Activated T-cell treated with anti-CD3 and anti-CD28 coated beads for 4 hours (primary cell): ENCODE results near the gene STK4.

Experiments used
- DNase-seq: peaks from one replicate; pipeline ENCODE4 v3.0.0-alpha.2; 2020

The STK4 gene

DNA sequence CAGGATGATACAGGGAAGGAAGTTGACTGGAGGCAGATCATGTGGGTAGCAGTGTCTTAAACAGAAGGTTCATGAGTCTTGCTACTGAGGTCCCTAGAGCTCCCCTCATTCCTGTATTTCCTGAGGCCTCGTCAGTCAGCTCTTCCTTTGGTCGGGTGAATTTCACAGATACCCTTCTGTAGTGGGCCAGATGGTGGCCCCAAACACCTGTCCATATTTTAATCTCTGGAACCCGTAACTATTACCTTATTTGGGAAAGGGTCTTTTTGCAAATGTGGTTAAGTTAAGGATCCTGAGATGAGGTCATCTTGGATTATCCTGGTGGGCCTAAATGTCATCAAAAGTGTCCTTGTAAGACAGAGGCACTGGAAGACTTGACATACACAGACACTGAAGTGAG is 125.1 kb downstream of the STK4 start:
- DNase-seq: no peak

DNA sequence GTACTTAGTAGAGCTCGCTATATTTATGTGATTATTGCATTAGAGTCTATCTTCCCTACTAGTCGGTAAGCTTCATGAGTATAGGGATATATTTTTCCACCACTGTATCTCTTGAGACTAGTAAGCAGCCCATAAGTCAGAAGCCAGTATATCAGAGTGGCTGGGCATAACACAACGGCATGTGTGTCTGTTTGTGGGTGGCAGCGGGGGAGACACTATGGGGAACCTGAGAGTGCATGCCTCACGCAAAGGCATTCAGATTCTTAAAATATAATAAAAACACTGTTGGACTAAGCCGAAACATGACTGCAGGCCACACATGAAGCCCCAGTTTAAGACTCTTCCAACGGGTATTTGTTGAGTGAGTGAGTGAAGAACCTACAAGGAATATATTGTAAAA is 126.6 kb downstream of the STK4 start:
- no peak for DNase-seq

DNA sequence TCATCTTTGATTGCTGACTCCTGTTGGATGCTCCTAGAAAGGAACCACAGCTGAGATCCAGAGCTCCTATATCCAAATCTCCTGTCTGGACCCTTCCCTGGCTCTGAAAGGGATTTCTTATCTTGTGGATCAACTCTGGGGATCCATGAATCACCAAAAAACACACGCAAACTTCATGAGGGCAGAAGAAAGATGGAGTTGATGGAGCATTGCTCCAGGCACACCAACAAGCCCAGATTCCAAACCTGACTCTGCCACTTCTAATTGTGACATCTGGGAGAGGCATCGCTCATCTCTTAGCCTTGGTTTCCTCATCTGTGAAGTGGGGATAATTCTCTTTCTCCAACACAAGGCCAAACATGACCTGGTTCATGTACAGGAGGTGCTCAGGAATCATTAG is 127.9 kb downstream of the STK4 start:
- DNase-seq: no peak

DNA sequence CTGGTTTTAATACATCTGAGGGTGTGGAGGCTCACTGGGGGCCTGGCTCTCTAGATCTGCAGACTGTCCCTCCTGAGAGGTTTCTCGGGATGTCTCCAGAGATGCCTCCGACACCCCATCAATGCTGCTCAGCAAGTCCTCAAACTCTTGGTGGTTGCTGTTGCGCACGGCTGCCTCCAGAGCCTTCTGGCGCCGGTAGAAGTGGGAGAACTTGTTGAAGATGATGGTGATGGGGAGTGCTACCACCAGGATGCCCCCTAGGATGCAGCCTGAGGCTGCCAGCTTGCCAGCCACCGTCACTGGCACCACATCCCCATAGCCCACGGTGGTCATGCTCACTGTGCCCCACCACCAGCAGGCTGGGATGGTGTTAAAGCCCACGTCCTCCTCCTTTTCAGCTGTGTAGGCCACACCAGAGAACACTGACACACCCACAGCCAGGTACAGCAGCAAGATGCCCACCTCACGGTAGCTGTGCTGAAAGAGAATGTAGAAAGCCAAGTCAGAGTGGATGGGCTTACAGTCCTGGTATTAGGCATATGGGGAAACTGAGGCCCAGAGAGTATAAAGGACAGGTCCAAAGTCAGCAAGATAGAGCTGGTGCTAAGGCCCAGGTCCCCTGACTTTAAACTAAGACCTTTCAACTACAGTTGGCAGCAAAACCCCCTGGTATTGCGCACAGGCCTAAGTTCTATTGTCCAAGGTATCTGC is 128.7 kb downstream of the STK4 start:
- no peak for DNase-seq

DNA sequence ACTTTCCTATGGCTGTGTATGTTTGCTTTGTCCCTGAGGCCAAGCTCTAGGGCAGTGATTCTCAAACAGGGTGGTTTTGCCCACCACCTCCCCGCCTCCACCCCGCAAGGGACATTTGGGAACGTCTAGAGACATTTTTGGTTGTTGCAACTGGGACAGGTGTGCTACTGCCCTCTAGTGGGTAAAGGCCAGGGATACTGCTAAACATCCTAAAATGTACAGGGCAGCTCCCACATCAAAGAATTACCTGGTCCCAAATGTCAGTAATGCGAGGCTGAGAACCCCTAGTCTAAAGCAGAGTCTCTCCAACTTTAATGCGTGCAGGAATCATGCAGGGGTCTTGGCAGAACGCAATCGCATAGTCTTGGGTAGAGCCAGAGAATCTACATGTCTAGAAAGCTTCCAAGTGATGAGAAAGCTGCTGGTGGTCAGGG is 129.5 kb downstream of the STK4 start:
- peak; percentile 50 for DNase-seq

DNA sequence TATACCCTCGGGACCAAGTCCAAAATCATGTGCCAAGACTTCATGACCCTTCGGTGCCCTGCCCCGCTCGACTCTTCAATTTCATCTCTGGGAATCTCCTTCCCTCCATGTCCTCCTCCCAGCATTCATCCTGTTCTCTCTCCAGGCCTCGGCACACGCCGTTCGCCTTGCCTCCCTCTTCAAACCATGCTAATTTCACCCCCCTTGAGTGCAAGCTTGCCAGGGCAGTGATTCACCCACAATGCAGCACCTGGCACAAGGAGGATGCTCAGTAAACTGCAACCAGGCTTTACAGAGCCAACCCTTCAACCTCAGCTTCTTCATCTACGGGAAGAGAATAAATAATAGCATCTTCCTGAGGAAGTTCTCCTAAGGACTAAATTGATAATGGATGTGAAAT is 130.5 kb downstream of the STK4 start:
- DNase-seq: no peak

DNA sequence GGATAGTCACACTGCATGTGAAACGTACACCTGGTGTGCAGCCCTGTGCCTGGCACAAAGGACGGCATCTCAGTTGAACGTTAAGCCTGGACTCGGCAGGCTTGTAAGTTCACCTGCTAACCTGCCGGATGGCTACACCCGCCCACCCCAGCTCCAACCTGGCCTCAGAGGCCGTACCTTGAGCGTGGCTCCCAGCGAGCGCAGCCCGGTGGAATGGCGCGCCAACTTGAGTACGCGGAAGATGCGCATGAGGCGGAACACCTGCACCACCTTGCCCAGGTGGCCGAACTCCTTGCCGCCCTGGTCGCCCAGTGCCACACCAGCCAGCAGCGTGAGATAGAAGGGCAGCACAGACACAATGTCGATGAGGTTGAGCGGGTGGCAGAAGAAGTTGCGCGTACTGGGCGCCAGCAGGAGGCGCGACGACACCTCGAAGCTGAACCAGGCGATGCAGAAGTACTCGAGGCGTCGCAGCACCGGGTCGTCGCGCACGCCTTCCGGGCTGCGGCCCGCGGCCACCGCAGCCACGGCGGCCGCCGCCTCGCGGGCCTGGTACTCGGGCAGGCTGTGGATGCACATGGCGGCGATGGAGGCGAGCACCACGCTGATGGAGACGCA is 131.3 kb downstream of the STK4 start:
- DNase-seq: no peak

DNA sequence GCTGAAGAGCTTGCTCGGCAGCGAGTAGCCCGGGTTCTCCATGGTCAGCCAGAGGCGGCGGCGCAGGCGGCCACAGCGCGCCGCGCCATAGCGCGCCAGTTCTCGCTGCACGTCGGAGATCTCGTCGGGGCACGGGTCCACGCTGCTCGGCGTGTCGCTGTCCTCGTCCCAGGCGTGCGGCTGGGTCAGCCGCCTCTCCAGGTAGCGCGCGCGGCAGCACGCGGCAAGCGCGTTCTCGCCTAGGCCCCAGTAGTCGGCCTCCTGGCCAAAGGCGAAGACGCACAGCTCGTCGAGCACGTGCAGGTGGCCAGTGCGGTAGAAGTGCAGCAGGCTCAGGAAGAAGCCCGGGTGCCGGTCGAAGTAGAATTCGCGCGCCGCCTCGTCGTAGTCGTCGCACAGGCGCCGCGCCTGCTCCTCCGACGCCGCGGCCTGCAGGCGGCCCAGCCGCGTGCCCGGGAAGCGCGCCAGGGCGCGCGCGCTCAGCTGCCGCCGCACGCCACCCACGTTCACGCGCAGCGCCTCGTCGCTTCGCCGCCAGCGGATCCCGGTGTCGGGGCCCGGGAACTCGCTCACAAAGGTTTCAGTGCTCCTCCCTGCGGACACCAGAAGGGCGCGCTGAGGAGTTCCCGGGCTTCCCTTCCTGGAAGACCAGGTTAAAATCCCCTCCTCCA is 131.9 kb downstream of the STK4 start:
- no peak for DNase-seq

DNA sequence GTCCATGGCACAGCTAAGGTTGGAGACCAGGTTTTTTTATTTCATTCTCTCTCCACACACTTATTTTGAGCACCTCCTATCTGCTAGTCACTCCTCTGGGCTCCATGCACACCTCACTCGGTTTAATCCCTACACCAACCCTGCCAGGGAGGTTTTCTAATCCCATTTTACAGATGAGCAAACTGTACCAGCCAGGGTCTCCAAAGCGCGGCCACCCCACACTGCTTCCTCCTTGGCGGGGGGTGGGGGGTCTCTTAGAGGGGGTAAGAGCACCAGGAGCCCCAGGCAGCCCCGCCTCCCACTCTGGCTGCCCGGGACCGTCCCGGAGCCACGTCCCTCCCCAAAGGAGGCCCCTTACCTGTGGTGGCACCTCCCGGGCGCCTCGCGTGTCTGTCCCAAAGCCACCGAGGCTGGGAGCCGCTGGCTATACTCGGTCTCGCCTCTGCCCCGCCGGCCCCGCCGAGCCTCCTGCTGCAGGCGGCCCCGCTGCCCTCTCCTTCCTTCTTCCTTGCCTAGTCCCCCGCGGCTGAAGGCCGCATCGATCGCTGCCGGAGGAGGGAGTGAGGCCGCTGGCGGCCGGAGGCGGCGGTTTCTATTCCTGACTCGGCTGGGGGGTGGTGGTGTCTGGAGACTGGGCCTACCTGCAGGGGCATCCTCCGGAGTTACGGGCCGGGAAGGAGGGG is 134.4 kb downstream of the STK4 start, which contains the start of gene KCNS1:
KCNS1 (minus strand) TSS at position 565 of the 683 bp plus-strand sequence. CDS start 1,891 bp downstream, outside the sequence.
- no peak for DNase-seq

DNA sequence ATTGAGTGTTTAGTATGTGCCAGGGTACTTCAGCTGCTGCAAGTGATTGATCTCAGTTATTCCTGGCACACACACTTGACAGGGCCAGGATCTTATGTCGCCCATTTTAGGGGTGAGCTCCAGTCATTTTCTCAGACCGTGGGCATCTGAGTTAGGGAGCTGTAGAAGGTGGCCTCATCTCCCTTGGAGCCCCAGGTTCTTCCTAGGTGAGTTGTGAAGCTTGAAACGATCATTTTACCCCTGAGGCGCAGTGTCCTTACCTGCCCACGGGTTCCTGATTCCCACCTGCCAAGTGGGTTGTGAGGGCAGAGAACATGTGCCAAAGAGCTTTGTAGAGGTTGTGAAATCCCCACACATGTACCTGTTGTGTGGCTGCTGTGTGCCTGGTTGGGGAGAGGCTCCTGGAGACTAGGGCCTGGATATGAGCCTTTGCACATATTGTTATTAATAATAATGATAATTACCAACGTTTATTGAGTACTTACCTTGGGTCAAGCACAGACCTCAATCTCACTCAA is 135.1 kb downstream of the STK4 start:
- no peak for DNase-seq

DNA sequence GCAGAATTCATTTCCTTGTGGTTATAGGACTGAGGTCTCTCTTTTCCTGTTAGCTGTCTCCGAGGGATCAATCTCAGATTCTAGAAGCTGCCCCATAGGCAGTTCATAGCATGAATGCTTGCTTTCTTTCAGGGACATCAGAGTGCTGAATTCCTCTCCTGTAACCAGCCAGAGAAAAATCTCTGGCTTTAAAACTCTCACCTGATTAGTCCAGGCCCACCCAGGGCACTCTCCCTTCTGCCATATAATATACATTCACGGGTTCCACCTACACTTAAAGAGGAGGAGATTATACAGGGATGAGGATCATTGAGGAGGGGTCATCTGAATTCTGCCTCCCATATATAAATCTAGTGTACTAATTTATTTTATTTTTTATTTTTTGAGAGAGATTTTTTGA is 136.8 kb downstream of the STK4 start:
- DNase-seq: no peak

DNA sequence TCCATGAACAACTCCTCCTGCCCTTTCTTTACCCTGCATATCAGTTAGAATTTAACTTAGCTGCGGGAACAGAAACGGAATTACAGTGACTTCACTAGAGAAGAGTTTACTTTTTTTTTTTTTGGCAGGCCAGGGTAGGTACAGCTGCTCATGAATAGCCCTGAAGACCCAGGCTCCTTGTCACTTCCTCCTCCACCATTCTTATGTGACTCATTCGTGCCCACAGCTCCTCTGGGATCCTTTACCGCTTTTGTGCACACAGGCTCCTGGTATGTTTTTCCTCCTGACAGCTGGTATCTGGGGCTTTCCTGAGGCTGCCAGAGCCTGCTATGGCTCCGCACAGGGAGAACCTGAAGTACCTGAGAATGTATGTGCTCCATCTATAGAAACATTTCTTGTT is 138.5 kb downstream of the STK4 start:
- DNase-seq: no peak

DNA sequence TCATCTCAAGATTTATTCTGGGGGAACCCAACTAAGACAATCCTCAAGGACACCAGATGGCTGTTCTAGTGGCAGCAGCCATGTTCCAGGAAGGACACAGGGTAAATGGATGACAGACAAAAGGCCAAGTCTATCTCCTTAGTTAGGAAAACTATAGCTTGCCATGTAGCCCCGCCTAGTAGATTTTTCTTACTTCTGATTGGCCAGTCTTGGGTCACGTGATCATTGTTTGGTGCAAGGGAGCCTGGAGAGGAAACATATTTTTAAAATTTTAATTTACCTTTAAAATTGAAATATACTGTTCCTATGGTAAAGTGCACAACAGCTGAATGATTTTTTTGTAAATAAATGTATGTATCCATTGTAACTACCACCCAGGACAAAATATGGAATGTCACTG is 139.0 kb downstream of the STK4 start:
- no peak for DNase-seq

DNA sequence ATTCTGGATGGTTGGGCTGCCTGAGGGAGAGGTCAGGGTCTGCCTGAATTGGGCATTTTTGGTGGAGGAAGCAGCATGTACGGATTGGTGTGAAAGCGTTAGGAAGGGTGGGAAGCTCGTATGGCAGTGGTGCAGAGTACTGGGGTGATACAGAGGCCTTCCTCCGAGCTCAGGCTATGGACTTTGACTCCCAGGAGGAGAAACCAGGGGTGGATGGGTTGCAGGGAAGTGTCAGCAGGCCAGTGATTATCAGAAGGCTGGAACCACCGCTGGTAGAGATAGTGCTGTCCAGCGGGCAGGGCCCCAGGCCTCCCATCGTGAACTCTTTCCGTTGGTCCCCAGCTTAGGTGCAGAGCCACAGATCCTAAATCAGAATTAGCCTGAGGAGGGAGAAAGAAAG is 143.3 kb downstream of the STK4 start:
- DNase-seq: no peak

DNA sequence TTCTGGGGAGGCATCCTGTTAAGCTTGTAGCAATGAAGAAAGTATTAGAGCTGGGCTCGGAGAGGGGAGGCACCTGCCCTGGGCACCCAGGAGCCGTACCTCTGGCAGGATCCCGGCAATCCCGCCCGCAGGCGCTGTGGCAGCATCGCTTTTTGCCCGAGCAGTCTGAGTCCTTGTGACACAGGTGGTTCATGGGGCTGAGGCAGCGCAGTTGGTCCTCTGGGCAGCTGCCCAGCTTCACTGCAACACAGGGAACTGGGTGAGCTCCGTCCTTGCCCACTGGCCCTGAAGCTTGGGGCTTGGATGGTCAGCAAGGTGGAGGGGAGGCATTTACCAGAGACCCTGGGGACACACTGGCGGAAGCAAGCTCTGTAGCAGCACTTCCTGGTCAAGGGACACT is 144.0 kb downstream of the STK4 start:
- no peak for DNase-seq

DNA sequence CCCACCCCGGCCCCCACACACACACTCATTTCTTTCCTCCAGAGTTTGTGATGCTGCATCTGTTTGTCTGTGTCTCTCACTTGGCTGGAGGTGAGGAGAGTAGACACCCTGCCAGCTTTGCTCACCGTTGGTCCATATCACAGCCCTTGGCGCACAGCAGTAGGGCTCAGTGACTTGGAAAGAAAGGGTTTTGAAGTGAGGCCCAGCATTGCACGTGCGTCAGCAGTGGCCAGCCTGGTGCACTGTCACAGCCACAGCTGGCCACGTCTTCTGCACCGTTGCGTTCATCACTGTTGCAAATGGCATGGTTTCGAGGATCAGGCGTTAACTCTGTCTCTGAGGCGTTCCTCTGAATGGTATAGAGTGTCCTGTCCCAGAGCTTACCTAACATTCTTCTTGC is 145.0 kb downstream of the STK4 start:
- DNase-seq: no peak

DNA sequence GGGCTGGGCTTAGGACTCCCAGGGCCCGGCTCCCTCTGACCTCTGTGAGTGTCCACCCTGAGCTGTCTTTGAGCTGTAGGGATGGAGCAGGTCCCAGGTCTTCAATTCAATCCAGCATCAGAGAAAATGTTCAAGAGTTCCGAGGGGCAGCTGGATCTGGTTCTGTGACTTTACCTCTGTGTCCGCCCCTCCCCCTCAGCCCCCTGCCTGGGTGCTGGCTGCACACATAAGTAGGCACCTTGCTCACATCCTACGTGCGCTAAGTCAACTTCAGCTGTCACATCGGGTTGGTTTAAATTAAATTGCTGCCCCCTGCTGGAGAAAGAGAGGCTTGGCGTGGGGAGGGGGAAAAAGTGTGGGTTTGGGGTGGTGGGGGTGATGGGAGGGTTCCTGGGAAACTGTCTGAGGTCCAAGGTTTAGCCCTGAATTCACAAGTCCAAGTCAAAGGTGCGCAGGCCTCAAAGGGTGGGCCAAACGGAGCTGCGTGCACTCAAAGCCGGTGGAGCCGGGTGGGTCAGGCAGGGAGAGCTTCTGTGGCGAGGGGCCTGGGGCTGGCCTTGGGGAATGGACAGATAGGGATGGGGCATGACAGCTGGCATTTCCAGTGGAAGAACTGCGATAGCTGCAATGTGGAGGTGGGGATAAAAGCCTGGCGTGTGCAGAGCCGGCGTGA is 145.6 kb downstream of the STK4 start:
- no peak for DNase-seq

DNA sequence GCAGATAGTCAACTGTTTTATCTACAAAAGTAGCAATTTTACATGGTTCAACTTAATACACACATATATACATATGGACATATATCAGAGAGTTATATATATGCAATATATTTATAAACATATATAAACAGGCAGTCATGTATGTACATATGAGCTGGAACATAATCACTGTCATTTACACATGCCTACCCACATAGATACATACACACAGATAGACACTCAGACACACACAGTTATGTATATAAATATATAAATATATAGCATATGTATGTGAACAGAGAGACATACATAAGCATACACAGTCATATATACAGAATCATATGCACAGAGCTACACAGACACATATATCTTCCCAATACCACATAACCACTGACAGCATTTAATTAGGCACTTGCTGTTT is 146.4 kb downstream of the STK4 start:
- DNase-seq: no peak

DNA sequence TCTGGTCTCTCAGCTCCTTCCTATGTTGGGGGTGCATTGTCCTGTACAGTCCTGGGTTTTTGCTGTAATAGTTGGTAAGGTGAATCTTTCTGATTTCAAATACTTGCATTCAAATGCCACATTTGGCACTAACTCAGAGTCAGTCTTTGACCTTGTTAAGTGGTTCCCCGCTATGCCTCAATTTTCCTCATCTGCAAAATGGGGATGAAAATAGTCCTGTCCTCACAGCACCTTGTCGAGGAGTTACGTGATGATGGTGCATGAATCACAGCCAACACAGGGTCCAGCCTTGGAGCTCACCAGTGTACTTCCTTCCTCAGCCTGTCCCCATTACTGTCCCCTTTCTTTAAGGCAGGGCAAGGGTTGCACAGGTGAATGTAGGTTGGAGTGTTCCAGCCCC is 147.6 kb downstream of the STK4 start:
- DNase-seq: no peak

DNA sequence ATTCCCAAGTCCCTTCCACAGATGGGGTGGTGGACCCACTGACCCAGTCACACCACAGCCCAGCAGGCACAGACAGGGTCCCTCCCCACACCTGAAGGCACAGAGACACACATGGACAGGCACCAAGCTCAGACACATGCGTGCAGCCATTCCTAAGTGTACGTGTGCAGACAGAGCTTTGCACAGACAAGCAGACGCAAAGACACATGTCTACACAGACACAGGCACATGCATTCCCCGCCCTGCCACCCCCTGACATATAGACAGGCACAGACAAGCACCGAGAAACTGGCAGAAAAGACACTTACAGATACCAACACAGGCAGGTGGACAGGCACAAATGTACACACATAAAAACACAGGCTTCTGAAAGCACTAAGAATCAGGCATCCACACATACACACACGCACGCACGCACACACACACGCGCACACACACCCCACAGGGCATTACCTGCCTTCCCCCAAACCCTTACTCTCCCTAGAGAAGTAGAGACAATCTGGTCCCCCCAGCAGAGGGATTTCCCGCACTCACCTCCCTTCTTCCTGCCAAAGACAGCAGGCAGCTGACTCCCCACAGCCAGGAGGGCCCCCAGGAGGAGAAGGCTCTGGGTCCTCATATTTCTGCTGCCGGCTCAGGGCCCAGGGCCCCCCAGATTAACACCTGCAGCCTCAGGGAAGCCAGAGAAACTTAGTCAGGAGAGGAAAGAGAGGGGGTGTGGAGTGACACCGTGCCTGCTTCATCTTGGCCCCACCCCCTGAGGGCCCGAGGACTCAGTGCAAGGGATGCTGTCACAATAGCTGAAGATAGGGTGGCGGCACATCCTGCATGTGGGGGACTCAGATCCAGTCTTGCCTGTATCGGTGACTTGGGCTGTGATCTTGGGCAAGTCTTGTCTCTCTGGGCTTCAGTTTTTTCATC is 148.4 kb downstream of the STK4 start, which contains the start of gene WFDC5:
WFDC5 (minus strand) TSS at position 710 of the 921 bp plus-strand sequence; CDS start at position 619, 91 bp downstream.
- no peak for DNase-seq

DNA sequence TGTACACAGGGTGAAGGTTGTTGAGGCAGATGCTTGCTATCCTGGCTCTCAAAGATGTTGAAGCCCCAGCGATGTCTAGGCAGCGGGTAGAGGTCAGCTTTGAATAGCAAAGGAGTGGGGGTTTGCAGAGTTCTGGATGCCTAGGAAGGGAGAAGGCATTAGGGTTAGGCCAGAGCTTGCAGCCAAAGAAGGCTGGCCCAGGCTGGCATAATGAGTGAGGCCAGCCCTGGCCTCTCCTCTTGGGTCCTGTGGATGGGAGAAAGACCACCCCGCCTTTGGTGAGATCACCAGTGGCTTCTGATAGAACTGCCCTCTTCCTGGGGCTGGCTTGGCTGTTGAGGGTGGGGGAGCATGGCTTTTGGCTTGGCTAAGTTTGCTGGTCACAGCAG is 149.1 kb downstream of the STK4 start:
- no peak for DNase-seq

DNA sequence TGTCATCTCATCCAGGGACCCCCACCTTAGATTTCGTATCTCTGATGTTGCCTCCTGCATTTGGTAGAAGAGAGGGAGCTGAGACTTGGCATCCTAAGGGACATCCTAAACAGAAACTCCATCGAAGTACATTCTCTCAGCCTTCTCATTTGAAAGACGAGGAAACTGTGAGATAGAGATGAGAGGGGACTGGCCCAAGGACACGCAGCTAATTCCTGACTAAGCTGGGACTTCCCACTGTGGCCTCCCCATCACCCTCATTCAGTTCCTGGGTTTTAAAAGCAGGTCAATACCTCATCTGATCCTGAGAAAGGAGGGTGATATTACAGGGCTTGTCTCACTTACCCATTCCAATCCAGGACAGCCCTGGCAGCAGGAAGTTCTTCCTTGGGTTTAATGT is 149.5 kb downstream of the STK4 start:
- no peak for DNase-seq
